Measurements from ENCODE around the gene KIAA1671.
"Not testable (repeated sequence)": the region's sequence is repeated elsewhere in the genome, so short reads cannot be mapped to it uniquely, and the experiment has no call there.

The KIAA1671 gene

DNA sequence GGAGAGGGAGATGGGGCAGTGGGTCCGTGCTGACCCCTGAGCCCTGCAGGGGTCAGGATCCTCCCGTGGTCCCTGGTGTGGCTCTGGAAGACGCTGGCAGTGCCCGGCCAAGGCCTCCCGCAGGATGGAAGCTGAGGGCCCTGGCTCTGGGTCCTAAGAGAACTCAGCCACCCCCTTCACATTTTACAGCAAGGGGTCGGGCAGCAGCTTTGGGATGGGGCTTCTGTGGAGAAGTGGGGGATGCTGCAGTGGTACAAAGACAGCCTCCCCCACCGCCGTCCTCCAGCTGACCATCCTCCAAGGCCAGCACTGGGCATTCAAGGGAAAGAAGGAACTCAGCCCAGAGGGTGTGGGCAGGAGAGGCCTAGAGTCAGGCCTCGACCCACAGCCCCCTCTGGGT lies 225.4 kb downstream of the KIAA1671 start:
- no peak for DNase-seq
- no peak overlapping the region for H3K4me3 Mint-ChIP-seq
- H3K4me1 Mint-ChIP-seq = peaks cover under 1% of the 10 kb centered on the region
- H3K27ac Mint-ChIP-seq = no peak overlapping the region
- peaks cover 40% of the 10 kb centered on the region for H3K36me3 Mint-ChIP-seq (ENCODE audit: low read depth)
- TF ChIP-seq CTCF (IDR thresholded peaks at IDR 0.05) = no peak
- H3K27me3 Mint-ChIP-seq (ENCODE audit: low read depth, poor library complexity) = peaks cover 16% of the 10 kb centered on the region
- H3K9me3 Mint-ChIP-seq = peaks cover 10% of the 10 kb centered on the region

DNA sequence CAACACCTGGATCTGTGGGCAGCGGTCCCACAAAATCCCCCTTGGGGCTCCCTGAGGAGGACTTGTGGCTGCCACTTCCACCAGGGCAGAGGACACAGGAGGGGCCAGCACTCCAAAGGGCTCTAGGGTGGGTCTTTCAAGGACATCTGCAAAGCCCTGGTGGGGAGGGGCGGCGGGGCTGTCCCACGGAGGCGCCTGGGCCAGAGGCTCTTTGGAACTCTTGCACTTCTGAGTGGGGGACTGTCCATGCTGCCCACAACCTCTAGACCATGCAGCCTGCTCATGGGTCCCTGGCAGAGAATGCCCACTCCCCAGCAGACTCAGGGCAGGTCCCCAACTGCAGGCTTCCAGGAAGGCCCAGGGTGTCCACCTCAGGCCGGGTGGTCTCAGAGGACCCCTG lies 225.8 kb downstream of the KIAA1671 start:
- not testable (repeated sequence) for H3K4me3 Mint-ChIP-seq, H3K4me1 Mint-ChIP-seq, H3K27ac Mint-ChIP-seq, DNase-seq
- H3K9me3 Mint-ChIP-seq = peaks cover 10% of the 10 kb centered on the region
- H3K36me3 Mint-ChIP-seq (ENCODE audit: low read depth) = peaks cover 43% of the 10 kb centered on the region
- peaks cover 16% of the 10 kb centered on the region for H3K27me3 Mint-ChIP-seq (ENCODE audit: low read depth, poor library complexity)

DNA sequence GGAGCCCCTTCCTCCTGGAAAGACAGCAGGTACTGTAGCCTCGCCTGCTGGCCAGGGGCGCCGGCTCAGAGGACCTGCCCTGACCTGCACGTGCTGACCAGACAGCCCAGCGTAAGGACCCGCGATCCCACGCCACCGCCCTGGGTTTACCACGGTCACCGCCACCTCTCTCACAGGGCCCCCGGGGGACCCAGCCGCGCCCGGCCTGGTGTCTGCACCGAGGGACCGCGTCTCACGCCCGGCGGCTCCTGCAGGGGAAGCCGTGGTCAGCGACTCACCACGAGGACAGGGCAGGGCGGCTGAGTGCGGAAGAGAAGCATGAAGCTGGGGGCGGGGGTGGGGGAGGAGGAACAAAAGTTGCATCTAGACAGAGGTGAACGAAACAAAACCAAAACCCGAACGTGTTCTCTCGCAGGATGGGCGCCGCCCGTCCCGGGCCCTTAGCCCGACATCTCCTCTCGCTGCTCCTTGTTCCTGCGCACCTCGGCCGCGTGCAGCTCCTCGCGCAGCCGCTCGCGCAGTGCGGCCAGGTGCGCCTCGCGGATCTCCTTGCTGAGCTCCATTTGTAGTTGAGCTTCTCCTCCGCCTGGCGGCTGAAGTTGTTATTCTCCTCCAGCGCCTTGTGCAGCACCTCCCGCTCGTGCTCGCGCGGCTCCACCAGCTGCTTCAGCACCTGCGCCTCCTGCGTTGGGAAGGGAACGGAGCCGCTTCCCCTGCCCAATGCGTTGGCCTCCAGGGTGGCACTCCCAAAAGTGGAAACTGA lies 226.5 kb downstream of the KIAA1671 start:
- DNase-seq, H3K27ac Mint-ChIP-seq, H3K4me1 Mint-ChIP-seq, H3K4me3 Mint-ChIP-seq: not testable (repeated sequence)
- Mint-ChIP-seq H3K36me3 (ENCODE audit: low read depth) (peaks cover 43% of the 10 kb centered on the region), H3K27me3 (ENCODE audit: low read depth, poor library complexity) (peaks cover 16% of the 10 kb centered on the region), H3K9me3 (peaks cover 10% of the 10 kb centered on the region)

- no peak for TF ChIP-seq CTCF (IDR thresholded peaks at IDR 0.05)
- no peak for DNase-seq
- Mint-ChIP-seq H3K4me1 (peaks cover 4% of the 10 kb centered on the region), H3K9me3 (peaks cover 10% of the 10 kb centered on the region), H3K27me3 (ENCODE audit: low read depth, poor library complexity) (peaks cover 10% of the 10 kb centered on the region), H3K36me3 (ENCODE audit: low read depth) (peaks cover 53% of the 10 kb centered on the region), H3K27ac (peak overlapping the region; percentile 20), H3K4me3 (no peak overlapping the region)
Measured at GRCh38 chr22:25182131-25183110, 229.9 kb downstream of the KIAA1671 start.

- Mint-ChIP-seq H3K27ac (peak overlapping the region; percentile 36), H3K27me3 (ENCODE audit: low read depth, poor library complexity) (peaks cover 10% of the 10 kb centered on the region), H3K36me3 (ENCODE audit: low read depth) (peaks cover 61% of the 10 kb centered on the region), H3K9me3 (peaks cover 13% of the 10 kb centered on the region), H3K4me3 (no peak overlapping the region), H3K4me1 (peaks cover 4% of the 10 kb centered on the region)
- no peak for TF ChIP-seq CTCF (IDR thresholded peaks at IDR 0.05)
- DNase-seq = no peak
Measured at GRCh38 chr22:25183949-25184619, 231.6 kb downstream of the KIAA1671 start.

DNA sequence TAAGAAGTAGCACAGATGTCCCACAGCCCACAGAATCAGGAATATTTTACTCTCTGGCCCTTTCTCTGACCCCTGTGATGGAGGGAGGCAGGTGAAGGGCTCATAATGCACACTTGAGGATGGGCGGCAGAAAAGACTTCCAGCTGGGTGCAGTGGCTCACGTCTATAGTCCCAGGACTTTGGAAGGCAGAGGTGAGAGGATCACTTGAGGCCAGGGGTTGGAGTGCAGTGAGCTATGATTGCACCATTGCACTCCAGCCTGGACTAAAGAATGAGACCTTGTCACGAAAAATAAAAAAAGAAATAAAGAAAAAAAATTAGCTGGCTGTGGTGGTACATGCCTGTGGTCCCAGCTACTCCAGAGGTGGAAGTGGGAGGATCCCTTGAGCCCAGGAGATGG lies 233.6 kb downstream of the KIAA1671 start:
- no peak for DNase-seq
- peaks cover 4% of the 10 kb centered on the region for H3K4me1 Mint-ChIP-seq
- H3K27me3 Mint-ChIP-seq (ENCODE audit: low read depth, poor library complexity) = peaks cover 6% of the 10 kb centered on the region
- no peak overlapping the region for H3K27ac Mint-ChIP-seq
- no peak overlapping the region for H3K4me3 Mint-ChIP-seq
- TF ChIP-seq CTCF (IDR thresholded peaks at IDR 0.05) = no peak
- peaks cover 3% of the 10 kb centered on the region for H3K9me3 Mint-ChIP-seq
- H3K36me3 Mint-ChIP-seq (ENCODE audit: low read depth) = peaks cover 66% of the 10 kb centered on the region

Measured in nephron progenitor cell (in vitro differentiated cells).